Measurements from ENCODE around the gene RRP1.

RRP1 gene

DNA sequence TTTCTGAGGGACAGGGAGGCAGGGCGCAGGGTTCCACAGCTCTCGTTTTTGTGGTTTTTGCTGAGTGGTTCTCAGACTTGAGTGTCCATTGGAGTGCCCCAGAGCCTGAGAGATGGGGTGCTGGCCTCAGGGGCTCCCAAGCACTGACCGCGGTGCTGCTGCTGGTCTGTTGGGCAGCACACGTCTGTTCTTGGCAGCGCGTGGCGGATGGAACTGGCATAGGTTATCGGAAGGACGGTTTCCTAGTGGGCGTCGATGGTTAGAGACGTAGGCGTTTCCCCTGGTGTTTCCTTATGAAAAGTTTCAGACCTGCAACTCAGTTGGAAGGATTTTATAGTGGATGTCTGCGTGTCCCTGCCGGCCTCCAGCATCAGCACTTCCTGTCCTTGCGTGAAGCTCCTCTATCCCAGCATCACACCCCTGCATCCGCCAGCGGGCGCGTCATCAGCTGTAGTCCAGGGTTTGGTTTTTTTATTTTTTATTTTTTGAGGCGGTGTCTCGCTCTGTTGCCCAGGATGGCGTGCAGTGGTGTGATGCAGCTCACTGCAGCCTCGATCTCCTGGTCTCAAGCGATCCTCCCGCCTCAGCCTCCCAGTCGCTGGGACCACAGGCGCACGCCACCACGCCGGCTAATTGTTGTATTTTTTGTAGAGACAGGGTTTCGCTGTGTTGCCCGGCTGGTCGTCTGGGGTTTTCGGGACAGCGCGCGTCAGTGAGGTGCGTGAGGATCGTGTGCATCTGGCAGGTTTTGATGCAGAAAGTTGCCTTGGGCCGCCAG lies 11.8 kb downstream of the RRP1 start:
- no peak overlapping the region for H3K4me3 Mint-ChIP-seq
- no peaks in the 10 kb centered on the region for H3K9me3 Mint-ChIP-seq
- peaks cover 5% of the 10 kb centered on the region for H3K4me1 Mint-ChIP-seq
- DNase-seq (ENCODE audit: low spot score in 2 of 2): no peak
- ATAC-seq: no peak
- peak overlapping the region; percentile 44 for H3K27ac Mint-ChIP-seq
- peaks cover 99% of the 10 kb centered on the region for H3K36me3 Mint-ChIP-seq

DNA sequence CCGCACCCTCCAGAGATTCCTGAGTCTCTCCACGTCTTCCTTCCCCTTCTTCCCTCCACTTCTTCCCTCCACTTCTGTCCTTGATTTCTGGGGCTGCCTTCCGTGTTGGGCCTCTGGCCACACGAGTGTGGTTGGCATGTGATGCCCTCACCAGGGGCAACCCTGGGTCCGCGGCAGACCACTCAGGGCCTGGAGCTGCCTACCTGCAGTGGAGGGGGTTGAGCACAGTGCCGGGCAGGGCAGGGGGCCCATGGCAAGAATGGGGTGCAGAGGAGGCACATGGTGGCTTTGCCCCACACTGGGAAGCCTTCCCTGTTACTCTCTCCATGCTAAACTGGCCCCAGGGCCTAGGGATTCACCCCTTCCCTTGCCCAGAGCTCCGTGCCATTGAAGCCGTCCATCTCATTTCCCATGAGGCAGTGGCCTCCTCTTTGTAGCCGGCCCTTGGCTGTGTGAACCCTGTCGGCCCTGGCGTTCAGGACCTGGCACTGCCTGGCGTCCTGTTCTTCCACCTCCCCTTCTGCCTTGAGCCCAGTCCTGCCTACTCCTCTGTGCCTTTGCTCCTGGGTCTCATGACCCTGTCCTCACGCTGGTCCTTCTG lies 13.4 kb downstream of the RRP1 start:
- Mint-ChIP-seq H3K4me1 (peaks cover 5% of the 10 kb centered on the region), H3K9me3 (no peaks in the 10 kb centered on the region), H3K27ac (peak overlapping the region; percentile 63), H3K36me3 (peaks cover 85% of the 10 kb centered on the region), H3K4me3 (no peak overlapping the region)
- DNase-seq (ENCODE audit: low spot score in 2 of 2) (no peak), ATAC-seq (no peak)

DNA sequence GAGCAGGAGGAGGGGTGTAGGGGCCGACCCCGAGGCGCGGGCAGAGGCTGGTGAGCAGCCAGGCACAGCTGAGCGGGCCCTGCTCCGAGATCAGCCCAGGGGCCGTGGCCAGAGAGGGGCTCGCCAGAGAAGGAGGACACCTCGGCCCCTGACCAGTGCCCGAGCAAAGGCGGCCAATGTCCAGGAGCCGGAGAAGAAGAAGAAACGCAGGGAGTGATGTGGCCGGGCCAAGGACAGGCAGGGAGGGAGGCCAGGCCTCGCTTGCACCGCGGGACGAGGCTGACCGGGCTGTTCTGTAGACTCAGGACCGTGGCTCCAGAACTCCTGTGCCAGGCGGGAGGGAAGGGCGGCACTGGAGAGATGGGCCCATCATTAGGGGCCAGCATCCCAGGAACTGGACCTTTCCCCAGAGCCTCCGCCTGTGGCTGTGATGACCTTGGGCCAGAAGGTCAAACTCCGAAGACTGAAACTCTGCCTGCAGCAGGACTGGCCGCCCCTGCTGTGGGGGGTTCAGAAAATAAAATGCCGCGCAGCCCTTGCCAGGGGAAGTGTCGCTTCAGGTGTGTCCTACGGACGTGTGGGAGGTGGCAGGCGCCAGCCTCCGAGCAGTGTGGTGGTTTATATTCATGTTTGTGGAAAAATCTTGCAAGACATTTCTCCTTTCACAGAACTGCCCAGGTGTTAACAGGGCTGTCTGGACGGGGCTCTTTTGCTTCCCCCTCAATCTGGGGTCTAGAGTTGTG lies 14.4 kb downstream of the RRP1 start:
- ATAC-seq (no peak), DNase-seq (ENCODE audit: low spot score in 2 of 2) (no peak)
- no peak overlapping the region for H3K4me3 Mint-ChIP-seq
- no peaks in the 10 kb centered on the region for H3K9me3 Mint-ChIP-seq
- H3K27ac Mint-ChIP-seq: peak overlapping the region; percentile 63
- no peaks in the 10 kb centered on the region for H3K4me1 Mint-ChIP-seq
- peaks cover 76% of the 10 kb centered on the region for H3K36me3 Mint-ChIP-seq

DNA sequence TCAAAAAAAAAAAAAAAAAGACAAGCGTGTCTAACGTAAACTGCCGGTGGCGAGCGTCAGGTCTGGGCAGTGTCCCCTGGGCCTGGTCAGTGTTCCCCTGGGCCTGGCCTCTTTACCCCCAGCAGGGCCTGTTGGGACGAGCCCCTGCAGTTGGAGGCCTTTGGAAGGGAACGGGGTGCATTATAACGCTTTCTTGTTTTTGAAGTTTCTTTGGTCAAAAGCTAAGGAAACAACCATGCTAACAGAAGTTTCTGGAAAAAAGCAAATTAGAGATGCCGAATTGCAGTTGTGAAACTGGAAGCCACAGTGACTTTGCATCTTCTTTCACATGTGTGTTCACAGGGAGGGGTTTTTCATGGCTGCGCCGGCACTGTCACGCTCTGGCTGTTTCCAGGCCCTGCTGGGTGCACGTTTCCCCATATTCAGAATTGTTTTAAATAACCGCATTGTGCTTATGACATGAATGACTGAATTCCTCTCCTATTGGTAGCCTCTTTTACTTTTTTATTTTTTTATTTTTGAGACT lies 16.0 kb downstream of the RRP1 start:
- ATAC-seq: no peak

DNA sequence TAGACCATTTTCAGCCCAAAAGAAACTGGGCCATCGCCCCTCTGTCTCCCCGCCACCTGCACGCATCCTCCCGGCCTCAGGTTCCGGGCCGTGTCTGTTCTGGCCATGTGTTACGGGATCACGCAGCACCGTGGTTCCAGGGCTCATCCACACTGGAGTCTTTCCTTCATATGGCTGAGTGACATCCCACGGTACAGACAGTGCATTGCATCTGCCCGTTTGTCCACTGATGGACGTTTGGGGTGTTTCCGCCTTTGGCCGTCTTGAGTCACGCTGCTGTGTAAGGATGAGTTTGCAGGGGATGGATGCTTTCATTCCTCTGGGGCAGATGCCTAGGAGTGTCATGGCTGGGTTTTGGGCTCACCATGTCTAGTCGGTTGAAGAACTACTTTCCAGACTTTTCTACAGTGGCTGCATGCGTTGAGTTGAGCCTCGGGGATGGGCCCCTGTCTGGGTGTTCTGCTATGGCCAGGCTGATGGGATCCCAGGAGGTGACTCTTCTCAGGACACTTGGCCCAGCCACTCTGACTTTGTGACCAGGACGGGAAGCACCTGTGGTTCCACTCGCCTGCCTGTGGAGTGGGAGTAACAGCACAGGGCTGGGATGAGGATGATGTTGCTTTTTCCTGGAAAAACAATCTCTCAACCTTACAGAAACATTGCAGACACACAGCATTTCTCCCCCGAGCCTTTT lies 16.8 kb downstream of the RRP1 start:
- H3K4me3 Mint-ChIP-seq: no peak overlapping the region
- H3K27ac Mint-ChIP-seq: no peak overlapping the region
- H3K36me3 Mint-ChIP-seq: peaks cover 52% of the 10 kb centered on the region
- no peaks in the 10 kb centered on the region for H3K9me3 Mint-ChIP-seq
- peaks cover 8% of the 10 kb centered on the region for H3K4me1 Mint-ChIP-seq
- DNase-seq (ENCODE audit: low spot score in 2 of 2) (no peak), ATAC-seq (no peak)

More for the DNA sequence above, 16.0 kb downstream of the RRP1 start:
- peaks cover 60% of the 10 kb centered on the region for H3K36me3 Mint-ChIP-seq
- no peaks in the 10 kb centered on the region for H3K4me1 Mint-ChIP-seq
- no peaks in the 10 kb centered on the region for H3K9me3 Mint-ChIP-seq
- H3K4me3 Mint-ChIP-seq: no peak overlapping the region
- no peak overlapping the region for H3K27ac Mint-ChIP-seq
- no peak for DNase-seq (ENCODE audit: low spot score in 2 of 2)

DNA sequence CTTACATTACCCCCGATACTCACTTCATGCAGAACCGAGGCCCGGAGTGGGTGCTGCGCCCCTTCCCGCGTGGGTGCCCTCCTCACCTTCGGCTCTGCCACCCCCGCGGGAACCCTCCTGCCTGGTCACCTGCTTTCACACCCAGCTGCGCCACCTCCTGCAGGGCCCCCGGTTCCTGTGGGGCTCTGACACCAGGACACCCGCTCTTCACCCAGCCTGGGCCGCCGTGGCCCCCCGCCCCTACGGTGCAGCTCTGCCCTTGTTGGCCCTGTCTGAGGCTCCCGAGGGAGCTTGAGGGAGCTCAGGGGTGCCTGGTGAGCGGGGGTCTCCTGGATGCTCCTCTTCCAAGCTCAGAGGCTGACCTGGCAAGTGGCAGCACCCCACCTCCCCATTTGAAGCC lies 19.0 kb downstream of the RRP1 start:
- Mint-ChIP-seq H3K27ac (peak overlapping the region; percentile 20), H3K4me1 (peaks cover 14% of the 10 kb centered on the region), H3K4me3 (no peak overlapping the region), H3K9me3 (no peaks in the 10 kb centered on the region), H3K36me3 (peaks cover 30% of the 10 kb centered on the region)
- no peak for DNase-seq (ENCODE audit: low spot score in 2 of 2)
- no peak for ATAC-seq

DNA sequence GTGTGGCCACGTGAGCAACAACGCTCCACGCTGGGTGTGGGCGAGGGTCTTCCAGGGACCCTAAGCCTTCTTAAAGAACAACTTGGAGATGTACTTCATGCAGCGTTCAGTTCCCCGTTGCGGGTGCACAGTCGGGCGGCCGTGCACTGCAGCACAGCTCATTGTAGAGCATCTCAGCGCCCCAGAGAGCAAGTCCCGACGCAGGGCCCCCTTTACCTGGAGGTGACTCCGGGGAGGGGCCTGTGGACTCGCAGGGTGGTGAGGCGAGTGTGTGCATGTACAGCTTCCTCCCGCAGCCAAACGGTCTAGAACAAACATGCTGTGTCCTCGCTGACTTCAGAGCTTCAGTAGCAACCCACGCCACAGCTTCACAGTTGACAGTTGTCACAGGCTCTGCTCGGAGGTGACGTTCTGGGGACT lies 19.5 kb downstream of the RRP1 start:
- H3K9me3 Mint-ChIP-seq: no peaks in the 10 kb centered on the region
- ATAC-seq (no peak), DNase-seq (ENCODE audit: low spot score in 2 of 2) (no peak)
- H3K4me1 Mint-ChIP-seq: peaks cover 14% of the 10 kb centered on the region
- peaks cover 25% of the 10 kb centered on the region for H3K36me3 Mint-ChIP-seq
- H3K4me3 Mint-ChIP-seq: no peak overlapping the region
- H3K27ac Mint-ChIP-seq: peak overlapping the region; percentile 20

DNA sequence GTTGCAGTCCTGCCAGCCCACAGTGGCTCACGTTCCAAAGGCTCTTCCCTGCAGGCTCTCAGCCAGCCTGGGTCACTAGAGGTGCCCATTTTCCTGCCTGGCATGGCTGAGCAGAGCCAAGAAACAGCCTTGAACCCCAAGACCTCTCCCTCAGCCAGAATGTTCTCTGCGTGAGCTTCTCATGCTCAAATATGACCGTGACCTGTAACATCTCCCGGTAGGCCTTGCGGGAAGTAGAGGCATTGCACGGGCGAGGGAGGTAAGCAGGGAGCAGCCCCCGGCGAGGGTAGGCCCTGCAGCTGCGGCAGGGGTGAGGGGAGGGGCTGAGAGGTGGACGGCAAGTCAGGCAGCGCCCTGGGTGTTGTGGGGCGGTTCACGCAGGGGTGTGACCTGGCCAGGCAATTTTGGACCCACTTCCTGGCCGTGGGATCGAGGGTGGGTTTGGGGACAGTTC lies 20.0 kb downstream of the RRP1 start:
- Mint-ChIP-seq H3K4me3 (no peak overlapping the region), H3K36me3 (peaks cover 21% of the 10 kb centered on the region), H3K4me1 (peaks cover 14% of the 10 kb centered on the region), H3K27ac (no peak overlapping the region), H3K9me3 (no peaks in the 10 kb centered on the region)
- DNase-seq (ENCODE audit: low spot score in 2 of 2): no peak
- ATAC-seq: no peak

DNA sequence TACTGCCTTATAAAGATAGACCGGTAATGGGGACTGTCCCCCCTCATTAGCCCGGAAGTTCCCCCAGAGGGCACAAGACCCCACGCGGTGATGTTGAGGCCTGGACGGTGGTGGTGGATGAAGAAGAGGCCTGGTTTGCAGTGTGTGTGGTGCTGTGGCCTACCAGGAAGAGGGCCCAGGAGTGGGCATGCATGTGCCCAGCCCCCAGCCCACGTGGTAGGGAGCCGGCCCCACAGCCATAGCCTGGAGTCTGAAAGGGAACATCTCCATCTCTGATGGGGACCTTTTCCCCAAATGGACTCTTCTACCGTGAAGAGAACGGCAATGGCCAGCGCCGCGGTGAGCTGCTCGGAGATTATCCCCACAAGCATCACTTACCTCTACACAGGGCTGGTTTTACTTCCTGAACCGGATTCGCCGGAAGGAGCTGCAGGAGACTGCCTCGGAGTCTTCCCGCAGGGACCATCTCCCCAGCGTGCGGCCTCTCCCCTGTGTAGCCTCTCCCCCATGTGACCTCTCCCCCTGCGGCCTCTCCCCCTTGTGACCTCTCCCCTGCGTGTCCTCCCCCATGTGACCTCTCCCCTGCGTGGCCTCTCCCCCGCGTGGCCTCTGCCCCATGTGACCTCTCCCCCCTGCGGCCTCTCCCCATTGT lies 20.6 kb downstream of the RRP1 start:
- ATAC-seq: no peak
- H3K27ac Mint-ChIP-seq: no peak overlapping the region
- DNase-seq (ENCODE audit: low spot score in 2 of 2): no peak
- H3K4me1 Mint-ChIP-seq: peaks cover 20% of the 10 kb centered on the region
- H3K4me3 Mint-ChIP-seq: no peak overlapping the region
- peaks cover 20% of the 10 kb centered on the region for H3K36me3 Mint-ChIP-seq
- H3K9me3 Mint-ChIP-seq: no peaks in the 10 kb centered on the region

DNA sequence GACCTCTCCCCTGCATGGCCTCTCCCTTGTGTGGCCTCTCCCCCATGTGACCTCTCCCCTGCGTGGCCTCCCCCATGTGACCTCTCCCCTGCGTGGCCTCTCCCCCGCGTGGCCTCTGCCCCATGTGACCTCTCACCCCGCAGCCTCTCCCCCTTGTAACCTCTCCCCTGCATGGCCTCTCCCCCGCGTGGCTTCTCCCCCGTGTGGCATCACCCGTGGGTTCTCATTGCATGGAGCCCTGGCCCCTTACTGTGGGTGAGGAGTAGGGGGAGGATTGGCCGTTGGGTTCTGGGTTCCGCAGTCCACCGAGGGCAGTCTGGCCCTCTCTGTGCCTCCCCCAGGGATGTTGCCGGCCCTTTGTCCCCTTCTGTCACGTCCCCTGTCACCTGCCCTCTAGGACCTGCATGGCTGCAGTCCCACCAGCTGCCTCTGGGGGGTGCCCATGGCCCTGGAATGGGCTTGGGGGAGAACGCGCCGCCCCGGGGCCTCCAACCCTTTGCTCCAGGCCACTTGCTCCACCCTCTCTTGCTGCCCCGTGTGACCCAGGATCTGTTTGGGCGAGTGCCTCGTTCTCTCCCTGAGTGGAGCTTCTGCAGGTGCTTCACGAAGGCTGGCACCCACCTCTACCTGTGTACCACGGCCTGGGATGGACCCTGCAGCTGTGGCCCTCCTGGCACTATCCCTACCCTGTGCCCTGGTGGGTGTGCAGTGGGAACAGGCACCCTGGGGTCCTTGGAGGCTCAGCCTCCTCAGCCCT lies 21.3 kb downstream of the RRP1 start:
- peak; percentile 87 for ATAC-seq
- peaks cover 14% of the 10 kb centered on the region for H3K36me3 Mint-ChIP-seq
- DNase-seq (ENCODE audit: low spot score in 2 of 2): peak; percentile 96 to 99
- peaks cover 21% of the 10 kb centered on the region for H3K4me1 Mint-ChIP-seq
- no peaks in the 10 kb centered on the region for H3K9me3 Mint-ChIP-seq
- H3K4me3 Mint-ChIP-seq: no peak overlapping the region
- H3K27ac Mint-ChIP-seq: peak overlapping the region; percentile 81

DNA sequence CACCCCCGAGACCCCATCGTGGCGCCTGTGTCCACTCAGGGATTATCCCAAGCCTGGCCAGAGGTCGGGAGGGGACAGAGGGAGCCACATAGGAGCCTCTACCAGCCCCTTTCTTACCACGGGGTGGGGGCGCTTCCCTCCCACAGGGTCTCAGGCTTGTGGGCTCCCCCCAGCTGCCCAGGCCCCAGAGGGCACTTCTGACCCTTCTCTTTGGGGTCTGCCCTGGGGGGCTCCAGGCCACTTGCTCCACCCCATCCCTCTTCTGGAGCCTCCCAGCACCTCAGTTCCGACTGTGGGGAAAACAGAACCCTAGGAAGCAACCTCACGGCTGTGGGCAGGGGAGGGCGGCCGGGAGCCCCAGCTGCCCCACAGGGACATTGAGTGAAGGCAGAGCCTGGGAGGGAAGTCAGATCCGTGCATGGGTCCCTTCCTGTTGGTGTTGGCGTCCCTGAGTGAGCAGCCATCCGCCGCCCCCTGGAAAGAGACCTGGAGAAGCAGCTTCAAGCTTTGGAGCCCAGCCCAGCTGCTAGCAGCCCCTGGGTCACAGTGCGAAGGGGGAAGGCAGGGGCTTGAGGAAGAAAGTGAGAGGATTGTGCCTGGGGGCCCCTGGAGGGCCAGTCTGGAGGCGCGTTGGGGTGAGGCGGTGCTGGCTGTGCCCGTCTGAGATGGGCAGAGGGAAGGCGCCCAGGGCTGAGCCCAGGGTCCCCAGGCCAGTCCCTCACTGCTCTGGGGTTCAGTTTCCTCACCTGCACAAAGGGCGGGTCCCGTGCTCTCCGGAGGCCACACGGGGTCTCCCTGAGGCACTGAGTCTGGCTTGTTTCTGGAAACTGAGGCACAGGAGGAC lies 22.1 kb downstream of the RRP1 start:
- H3K9me3 Mint-ChIP-seq: no peaks in the 10 kb centered on the region
- peak overlapping the region; percentile 81 for H3K27ac Mint-ChIP-seq
- ATAC-seq (no peak), DNase-seq (ENCODE audit: low spot score in 2 of 2) (no peak)
- H3K36me3 Mint-ChIP-seq: peaks cover 6% of the 10 kb centered on the region
- H3K4me3 Mint-ChIP-seq: no peak overlapping the region
- H3K4me1 Mint-ChIP-seq: peaks cover 21% of the 10 kb centered on the region

DNA sequence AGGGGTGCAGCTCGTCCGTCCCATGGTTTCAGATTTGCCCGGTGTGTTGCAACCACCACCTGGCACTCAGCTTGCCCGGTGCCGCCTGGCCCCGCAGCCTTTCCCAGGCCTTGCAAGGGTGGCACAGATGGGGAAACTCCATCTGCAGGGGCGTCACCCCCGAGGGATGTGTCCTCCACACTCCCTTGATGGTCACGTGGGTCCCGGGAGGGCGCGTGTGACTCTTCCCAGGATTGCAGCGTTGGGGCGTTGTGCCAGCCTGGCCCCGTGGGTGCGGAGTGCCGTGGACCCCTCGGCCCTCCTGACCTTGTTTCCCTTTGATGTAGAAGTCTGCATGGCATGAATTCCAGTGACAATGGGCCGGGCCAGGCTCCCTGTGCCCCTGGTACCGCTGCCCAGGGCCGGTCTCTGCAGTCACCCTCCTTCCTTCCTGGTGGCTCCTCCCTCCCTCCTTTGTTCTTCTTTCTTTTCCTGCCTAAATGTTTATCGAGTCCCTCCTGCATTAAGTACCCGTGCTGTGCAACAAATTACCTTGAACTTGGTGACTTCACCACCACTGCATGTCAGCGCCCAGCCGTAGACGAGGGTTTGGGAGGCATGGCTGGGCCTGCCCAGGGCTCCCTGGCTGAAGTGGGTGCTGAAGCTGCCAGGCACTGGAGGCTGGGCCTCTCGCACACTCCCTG lies 22.9 kb downstream of the RRP1 start:
- H3K36me3 Mint-ChIP-seq: peaks cover 6% of the 10 kb centered on the region
- no peaks in the 10 kb centered on the region for H3K9me3 Mint-ChIP-seq
- DNase-seq (ENCODE audit: low spot score in 2 of 2): no peak
- H3K4me1 Mint-ChIP-seq: peaks cover 21% of the 10 kb centered on the region
- H3K27ac Mint-ChIP-seq: no peak overlapping the region
- ATAC-seq: no peak
- H3K4me3 Mint-ChIP-seq: no peak overlapping the region
